Measurements from ENCODE around the gene MAMDC2.

MAMDC2 gene

GRCh38 chr9:70079417-70080037, 35.9 kb downstream of the MAMDC2 start:
- ATAC-seq, result no peak
- TF ChIP-seq, protein P1, sequence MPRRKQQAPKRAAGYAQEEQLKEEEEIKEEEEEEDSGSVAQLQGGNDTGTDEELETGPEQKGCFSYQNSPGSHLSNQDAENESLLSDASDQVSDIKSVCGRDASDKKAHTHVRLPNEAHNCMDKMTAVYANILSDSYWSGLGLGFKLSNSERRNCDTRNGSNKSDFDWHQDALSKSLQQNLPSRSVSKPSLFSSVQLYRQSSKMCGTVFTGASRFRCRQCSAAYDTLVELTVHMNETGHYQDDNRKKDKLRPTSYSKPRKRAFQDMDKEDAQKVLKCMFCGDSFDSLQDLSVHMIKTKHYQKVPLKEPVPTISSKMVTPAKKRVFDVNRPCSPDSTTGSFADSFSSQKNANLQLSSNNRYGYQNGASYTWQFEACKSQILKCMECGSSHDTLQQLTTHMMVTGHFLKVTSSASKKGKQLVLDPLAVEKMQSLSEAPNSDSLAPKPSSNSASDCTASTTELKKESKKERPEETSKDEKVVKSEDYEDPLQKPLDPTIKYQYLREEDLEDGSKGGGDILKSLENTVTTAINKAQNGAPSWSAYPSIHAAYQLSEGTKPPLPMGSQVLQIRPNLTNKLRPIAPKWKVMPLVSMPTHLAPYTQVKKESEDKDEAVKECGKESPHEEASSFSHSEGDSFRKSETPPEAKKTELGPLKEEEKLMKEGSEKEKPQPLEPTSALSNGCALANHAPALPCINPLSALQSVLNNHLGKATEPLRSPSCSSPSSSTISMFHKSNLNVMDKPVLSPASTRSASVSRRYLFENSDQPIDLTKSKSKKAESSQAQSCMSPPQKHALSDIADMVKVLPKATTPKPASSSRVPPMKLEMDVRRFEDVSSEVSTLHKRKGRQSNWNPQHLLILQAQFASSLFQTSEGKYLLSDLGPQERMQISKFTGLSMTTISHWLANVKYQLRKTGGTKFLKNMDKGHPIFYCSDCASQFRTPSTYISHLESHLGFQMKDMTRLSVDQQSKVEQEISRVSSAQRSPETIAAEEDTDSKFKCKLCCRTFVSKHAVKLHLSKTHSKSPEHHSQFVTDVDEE (CRISPR knock-in tag; IDR thresholded peaks at IDR 0.05), result no peak
- TF ChIP-seq RARB (CRISPR knock-in tag; IDR thresholded peaks at IDR 0.05), result no peak
- no peak for TF ChIP-seq BACH2 (CRISPR knock-in tag; IDR thresholded peaks at IDR 0.05; ENCODE audit: borderline replicate concordance)
- no peak for TF ChIP-seq SNAI2 (CRISPR knock-in tag; IDR thresholded peaks at IDR 0.05)
- no peak for TF ChIP-seq ZC3H10 (CRISPR knock-in tag; IDR thresholded peaks at IDR 0.05)
- no peak for TF ChIP-seq CSDC2 (CRISPR knock-in tag; IDR thresholded peaks at IDR 0.05)
- TF ChIP-seq TOX (CRISPR knock-in tag; IDR thresholded peaks at IDR 0.05; ENCODE audit: borderline replicate concordance), result no peak
- TF ChIP-seq POU6F1 (CRISPR knock-in tag; IDR thresholded peaks at IDR 0.05; ENCODE audit: borderline replicate concordance, low read depth), result no peak
- no peak for TF ChIP-seq ESRRG (CRISPR knock-in tag; IDR thresholded peaks at IDR 0.05)
- no peak for TF ChIP-seq TCF4 (CRISPR knock-in tag; IDR thresholded peaks at IDR 0.05; ENCODE audit: borderline replicate concordance)
- no peak for TF ChIP-seq ZFP30 (CRISPR knock-in tag; IDR thresholded peaks at IDR 0.05)
- no peak for TF ChIP-seq OSR1 (CRISPR knock-in tag; IDR thresholded peaks at IDR 0.05)

DNA sequence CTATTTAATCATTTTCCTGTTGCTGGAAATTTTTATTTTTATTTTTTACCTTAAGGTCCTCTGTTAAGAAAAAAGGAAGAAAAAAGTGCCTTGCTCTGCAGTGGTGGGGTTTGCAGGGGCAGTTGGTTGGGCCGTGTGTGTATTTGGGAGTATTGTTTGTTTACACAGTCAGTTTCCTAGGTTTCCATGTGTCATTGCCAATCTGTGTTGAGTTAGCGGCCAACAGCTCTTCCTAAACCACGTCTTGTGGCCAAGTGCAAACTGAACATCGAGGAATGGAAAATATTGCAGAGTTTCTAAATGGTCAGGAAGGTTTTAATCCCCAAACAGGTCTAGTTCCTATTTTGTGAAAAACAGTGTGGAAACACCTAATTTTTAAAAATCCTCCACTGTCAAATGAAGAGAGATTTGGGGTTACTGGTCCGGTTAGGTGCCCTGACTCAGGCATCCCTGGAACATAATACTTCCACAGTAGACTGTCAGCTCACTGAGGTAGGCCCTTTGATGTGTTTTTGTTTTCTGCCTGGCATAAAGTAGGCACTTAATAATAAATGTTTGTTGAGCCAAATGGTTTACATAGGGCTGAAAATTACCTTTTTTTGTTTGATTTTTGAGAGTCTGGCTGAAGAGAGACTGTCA, 37.0 kb downstream of the MAMDC2 start:
- no peak for ATAC-seq

GRCh38 chr9:70081120-70081495, 37.5 kb downstream of the MAMDC2 start:
- ATAC-seq, result no peak
- TF ChIP-seq ZFP30 (CRISPR knock-in tag; IDR thresholded peaks at IDR 0.05), result no peak
- no peak for TF ChIP-seq ARNTL (CRISPR knock-in tag; IDR thresholded peaks at IDR 0.05; ENCODE audit: borderline replicate concordance, low read depth)
- TF ChIP-seq, protein P1 (CRISPR knock-in tag; IDR thresholded peaks at IDR 0.05), result no peak
- TF ChIP-seq GLIS3 (CRISPR knock-in tag; IDR thresholded peaks at IDR 0.05), result no peak
- TF ChIP-seq BACH2 (CRISPR knock-in tag; IDR thresholded peaks at IDR 0.05; ENCODE audit: borderline replicate concordance), result no peak
- TF ChIP-seq ZNF565 (CRISPR knock-in tag; conservative IDR thresholded peaks at IDR 0.05; ENCODE audit: low read depth), result no peak
- TF ChIP-seq POU6F1 (CRISPR knock-in tag; IDR thresholded peaks at IDR 0.05; ENCODE audit: borderline replicate concordance, low read depth), result no peak
- TF ChIP-seq, protein P2, sequence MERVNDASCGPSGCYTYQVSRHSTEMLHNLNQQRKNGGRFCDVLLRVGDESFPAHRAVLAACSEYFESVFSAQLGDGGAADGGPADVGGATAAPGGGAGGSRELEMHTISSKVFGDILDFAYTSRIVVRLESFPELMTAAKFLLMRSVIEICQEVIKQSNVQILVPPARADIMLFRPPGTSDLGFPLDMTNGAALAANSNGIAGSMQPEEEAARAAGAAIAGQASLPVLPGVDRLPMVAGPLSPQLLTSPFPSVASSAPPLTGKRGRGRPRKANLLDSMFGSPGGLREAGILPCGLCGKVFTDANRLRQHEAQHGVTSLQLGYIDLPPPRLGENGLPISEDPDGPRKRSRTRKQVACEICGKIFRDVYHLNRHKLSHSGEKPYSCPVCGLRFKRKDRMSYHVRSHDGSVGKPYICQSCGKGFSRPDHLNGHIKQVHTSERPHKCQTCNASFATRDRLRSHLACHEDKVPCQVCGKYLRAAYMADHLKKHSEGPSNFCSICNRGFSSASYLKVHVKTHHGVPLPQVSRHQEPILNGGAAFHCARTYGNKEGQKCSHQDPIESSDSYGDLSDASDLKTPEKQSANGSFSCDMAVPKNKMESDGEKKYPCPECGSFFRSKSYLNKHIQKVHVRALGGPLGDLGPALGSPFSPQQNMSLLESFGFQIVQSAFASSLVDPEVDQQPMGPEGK (CRISPR knock-in tag; IDR thresholded peaks at IDR 0.05; ENCODE audit: borderline replicate concordance), result no peak

More for the DNA sequence above, 37.0 kb downstream of the MAMDC2 start:
- TF ChIP-seq ZNF70 (CRISPR knock-in tag; IDR thresholded peaks at IDR 0.05) (no peak), CREB5 (CRISPR knock-in tag; IDR thresholded peaks at IDR 0.05; ENCODE audit: low read depth) (no peak), ZNF565 (CRISPR knock-in tag; conservative IDR thresholded peaks at IDR 0.05; ENCODE audit: low read depth) (no peak), CSRNP3 (CRISPR knock-in tag; IDR thresholded peaks at IDR 0.05) (no peak), ZNF8 (CRISPR knock-in tag; IDR thresholded peaks at IDR 0.05) (no peak), ESRRG (CRISPR knock-in tag; IDR thresholded peaks at IDR 0.05) (no peak)

Data from SK-N-SH treated with all-trans-retinoic acid at 6 μM for 48 hours (cell line).